Spinal cord (tissue), 10 donors: ENCODE results near the gene PLEKHA1. TPM values are rescaled to one million over a fixed set of nuclear protein-coding genes. Genes with fewer than 3 reads are reported as not detected.

Experiments used
- DNase-seq, 6 donors: peaks; one replicate each; pipeline versions ENCODE4 v3.0.0 to v3.0.0-alpha.2; 2013 to 2015; ENCODE audit warnings: low spot score in 6 of 6, low read depth in 4 of 6
- H3K27ac ChIP-seq: one replicate; pipeline ENCODE4 v1.5.1; 2013; ENCODE audit warnings: low read depth, low read length, control low read depth
- H3K27me3 ChIP-seq: one replicate; pipeline ENCODE4 v1.6.1; 2013; ENCODE audit warnings: low read length; ENCODE audit not compliant: control insufficient read depth, insufficient read depth
- H3K36me3 ChIP-seq: one replicate; pipeline ENCODE4 v1.6.1; 2013; ENCODE audit warnings: low read length; ENCODE audit not compliant: control insufficient read depth, insufficient read depth
- H3K4me1 ChIP-seq: one replicate; pipeline ENCODE4 v1.6.1; 2013; ENCODE audit warnings: low read length; ENCODE audit not compliant: control insufficient read depth, insufficient read depth
- H3K4me3 ChIP-seq: one replicate; pipeline ENCODE4 v1.5.1; 2013; ENCODE audit warnings: low read depth, low read length, control low read depth
- H3K9me3 ChIP-seq: one replicate; pipeline ENCODE4 v1.6.1; 2013; ENCODE audit warnings: low read length; ENCODE audit not compliant: control insufficient read depth, insufficient read depth
- WGBS: methylation state at CpG from one replicate; pipeline ENCODE4 v1.1.5; 2013; ENCODE audit warnings: missing lambda C conversion rate; ENCODE audit not compliant: insufficient coverage; 5-methylcytosine and 5-hydroxymethylcytosine counted together
- polyA plus RNA-seq, 2 donors: library from polyadenylated mRNA; unstranded; fragments of 120-200 nt; gene quantifications; one replicate each; pipeline ENCODE4 v1.2.1, GENCODE V29; 2013; ENCODE audit not compliant: insufficient read length in 2 of 2
- total RNA-seq, 2 donors: library from RNA; depleted of rRNA in 1 of 2; stranded (reverse); fragments of 120-200 nt in 1 of 2; fragments of >200 nt in 1 of 2; gene quantifications; one replicate each; pipeline versions ENCODE4 v1.2.3 to v1.2.4, GENCODE V29; 2013 to 2014
- donor health status: healthy.

The PLEKHA1 gene
- total and polyA plus RNA-seq, 4 donors: 43.4 to 119 (median 107) TPM

DNA sequence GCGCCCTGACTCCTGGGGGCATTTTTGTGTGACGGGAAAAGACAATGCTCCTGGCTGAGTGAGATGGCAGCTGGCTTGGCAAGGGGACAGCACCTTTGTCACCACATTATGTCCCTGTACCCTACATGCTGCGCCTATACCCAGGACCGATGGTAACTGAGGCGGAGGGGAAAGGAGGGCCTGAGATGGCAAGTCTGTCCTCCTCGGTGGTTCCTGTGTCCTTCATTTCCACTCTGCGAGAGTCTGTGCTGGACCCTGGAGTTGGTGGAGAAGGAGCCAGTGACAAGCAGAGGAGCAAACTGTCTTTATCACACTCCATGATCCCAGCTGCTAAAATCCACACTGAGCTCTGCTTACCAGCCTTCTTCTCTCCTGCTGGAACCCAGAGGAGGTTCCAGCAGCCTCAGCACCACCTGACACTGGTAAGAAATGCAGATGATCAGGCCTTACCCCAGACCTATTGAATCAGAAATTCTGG, 80.1 kb downstream of the PLEKHA1 start, which contains the start of gene ARMS2:
TSS of gene ARMS2 (plus strand) at position 51 of the 478 bp plus-strand sequence. CDS start at position 126, 75 bp downstream.
- no peaks in the 10 kb centered on the region for H3K9me3 ChIP-seq
- no peaks in the 10 kb centered on the region for H3K36me3 ChIP-seq
- no peak within 1 kb of the TSS for H3K4me3 ChIP-seq
- WGBS: 85% methylated on average over 4 of the region's 7 CpGs
- peaks cover 14% of the 10 kb centered on the region for H3K27me3 ChIP-seq
- DNase-seq: no peak
- H3K4me1 ChIP-seq: peaks cover 16% of the 10 kb centered on the region
- H3K27ac ChIP-seq: no peak within 1 kb of the TSS

DNA sequence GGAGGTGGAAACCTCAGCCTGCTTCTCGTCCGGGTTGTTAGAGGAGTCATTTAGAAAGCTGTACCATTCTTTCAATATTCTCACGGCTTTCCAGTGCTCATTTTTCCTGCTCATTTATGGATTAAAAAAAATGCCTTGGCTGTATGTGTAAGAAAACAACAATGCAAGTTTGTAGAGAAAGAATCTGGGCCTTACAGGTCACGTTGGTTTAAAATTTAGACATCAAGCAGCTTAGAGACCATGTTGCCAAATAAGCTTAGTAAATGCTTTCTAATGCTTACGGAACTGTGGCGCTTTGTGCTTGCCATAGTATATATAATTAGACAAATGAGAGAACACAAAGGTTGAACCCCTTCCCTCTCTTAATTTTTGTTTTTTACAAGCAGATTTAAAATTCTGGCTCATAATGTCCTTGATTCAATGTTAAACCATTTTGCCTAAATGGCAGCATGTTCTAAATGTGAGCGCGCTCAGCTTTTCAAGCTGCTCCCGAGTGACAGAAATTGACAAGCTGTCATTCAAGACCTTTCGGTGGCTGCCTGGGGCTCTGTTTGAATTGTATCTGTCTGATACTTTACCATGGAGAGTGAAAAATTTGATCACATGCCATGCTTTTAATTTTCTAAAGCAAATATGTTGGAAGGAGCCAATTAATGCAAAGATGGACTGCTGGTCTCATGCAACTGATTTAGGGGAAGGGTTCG, 81.0 kb downstream of the PLEKHA1 start:
- 93% methylated on average over 2 of the region's 11 CpGs for WGBS
- Histone ChIP-seq H3K4me1 (peaks cover 21% of the 10 kb centered on the region), H3K27me3 (peaks cover 18% of the 10 kb centered on the region), H3K4me3 (no peak overlapping the region), H3K9me3 (no peaks in the 10 kb centered on the region), H3K27ac (no peak overlapping the region), H3K36me3 (no peaks in the 10 kb centered on the region)
- peak in 2 of 6 donors; percentile 49 to 61 for DNase-seq

DNA sequence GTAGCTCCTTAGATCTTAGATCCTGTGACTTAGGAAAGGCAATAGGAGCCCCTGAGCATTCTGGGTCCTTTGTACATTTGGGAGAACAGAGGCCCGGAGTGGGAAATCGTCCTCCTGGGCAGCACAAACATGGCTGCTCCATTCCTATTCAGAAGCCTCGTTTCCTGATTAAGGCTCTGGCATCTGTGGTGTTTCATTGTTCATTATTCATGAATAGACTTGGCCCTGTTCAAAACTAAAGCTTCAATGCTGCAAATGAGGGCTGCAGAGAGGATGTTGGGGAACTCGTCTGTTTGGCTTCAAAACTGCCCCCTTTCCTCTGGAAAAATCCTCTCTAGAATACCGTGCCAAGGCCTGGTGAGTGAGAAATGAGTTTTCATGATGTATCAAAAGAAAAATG, 83.4 kb downstream of the PLEKHA1 start:
- peaks cover 18% of the 10 kb centered on the region for H3K27me3 ChIP-seq
- 28% methylated on average over 2 of the region's 5 CpGs for WGBS
- H3K27ac ChIP-seq: no peak overlapping the region
- H3K9me3 ChIP-seq: no peaks in the 10 kb centered on the region
- DNase-seq: peak in 2 of 6 donors; percentile 58 to 64
- H3K4me3 ChIP-seq: no peak overlapping the region
- peaks cover 30% of the 10 kb centered on the region for H3K4me1 ChIP-seq
- no peaks in the 10 kb centered on the region for H3K36me3 ChIP-seq

DNA sequence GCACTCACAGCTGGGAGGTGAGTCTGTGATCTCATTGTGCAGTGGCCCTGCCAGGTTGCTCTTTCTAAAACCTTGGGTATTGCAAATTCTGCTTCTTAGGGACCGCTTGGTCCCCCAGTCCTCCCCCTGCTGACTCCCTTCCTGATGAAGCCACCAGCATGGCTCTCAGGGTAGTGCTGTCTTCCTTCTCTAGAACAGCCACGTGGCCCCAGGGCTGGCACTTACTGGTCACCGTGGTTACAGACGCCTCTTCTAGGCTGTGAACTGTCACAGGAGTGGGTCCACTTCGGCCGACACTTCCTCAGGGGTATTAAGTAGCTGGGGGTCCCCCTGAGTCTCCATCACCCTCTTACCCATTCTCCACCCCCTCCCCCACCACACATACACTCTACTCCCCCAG, 84.2 kb downstream of the PLEKHA1 start:
- H3K4me3 ChIP-seq: no peak overlapping the region
- no peak for DNase-seq
- no peaks in the 10 kb centered on the region for H3K9me3 ChIP-seq
- H3K36me3 ChIP-seq: no peaks in the 10 kb centered on the region
- peaks cover 38% of the 10 kb centered on the region for H3K4me1 ChIP-seq
- WGBS: 61% methylated on average over 2 of the region's 6 CpGs
- peaks cover 18% of the 10 kb centered on the region for H3K27me3 ChIP-seq
- no peak overlapping the region for H3K27ac ChIP-seq

DNA sequence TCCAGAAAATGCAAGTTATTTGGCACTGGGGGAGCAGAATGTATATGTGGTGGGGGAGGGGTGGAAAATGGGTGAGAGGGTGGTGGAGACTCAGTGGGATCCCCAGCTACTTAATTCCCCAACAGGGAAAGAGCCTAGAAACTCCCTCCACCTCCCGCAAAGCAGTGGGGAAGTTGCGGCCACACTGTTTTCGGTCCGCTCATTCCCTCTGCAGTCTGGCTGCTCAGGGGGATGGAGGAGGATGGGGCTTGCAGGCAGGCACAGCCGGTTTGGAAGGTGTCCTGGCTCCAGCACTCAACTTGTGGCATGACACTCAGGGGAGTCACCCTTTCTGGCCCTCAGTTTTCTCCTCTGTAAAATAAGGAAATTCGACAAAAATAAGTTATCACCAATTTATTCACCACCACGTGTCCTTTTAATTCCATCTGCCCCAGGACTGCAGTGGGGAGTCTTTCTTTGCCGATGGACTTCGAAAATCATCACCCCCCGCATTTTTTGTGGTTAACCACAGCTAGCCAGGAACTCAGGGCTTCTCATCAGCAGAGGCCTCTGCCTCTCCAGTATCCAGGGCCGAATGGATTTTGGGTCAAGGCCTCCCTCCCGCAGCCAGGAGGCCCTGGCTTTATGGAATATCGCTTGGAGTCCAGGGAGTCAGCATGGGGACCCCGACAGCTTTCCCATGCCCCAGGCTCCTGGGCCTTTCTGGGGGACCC, 85.2 kb downstream of the PLEKHA1 start:
- Histone ChIP-seq H3K27ac (no peak overlapping the region), H3K27me3 (peaks cover 18% of the 10 kb centered on the region), H3K4me3 (no peak overlapping the region), H3K36me3 (no peaks in the 10 kb centered on the region), H3K4me1 (peaks cover 48% of the 10 kb centered on the region), H3K9me3 (no peaks in the 10 kb centered on the region)
- DNase-seq: no peak
- 71% methylated on average over 11 of the region's 14 CpGs for WGBS

DNA sequence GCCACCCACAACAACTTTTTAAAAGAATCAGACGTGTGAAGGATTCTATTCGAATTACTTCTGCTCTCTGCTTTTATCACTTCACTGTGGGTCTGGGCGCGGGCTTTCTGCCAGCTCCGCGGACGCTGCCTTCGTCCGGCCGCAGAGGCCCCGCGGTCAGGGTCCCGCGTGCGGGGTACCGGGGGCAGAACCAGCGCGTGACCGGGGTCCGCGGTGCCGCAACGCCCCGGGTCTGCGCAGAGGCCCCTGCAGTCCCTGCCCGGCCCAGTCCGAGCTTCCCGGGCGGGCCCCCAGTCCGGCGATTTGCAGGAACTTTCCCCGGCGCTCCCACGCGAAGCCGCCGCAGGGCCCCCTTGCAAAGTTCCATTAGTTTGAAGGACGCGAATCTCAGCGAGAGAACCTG, 86.4 kb downstream of the PLEKHA1 start:
- WGBS: under 1% methylated on average over 40 of the region's 40 CpGs
- Histone ChIP-seq H3K36me3 (peaks cover 2% of the 10 kb centered on the region), H3K27ac (no peak overlapping the region), H3K9me3 (no peaks in the 10 kb centered on the region), H3K27me3 (peaks cover 18% of the 10 kb centered on the region), H3K4me3 (peak overlapping the region; percentile 46), H3K4me1 (peaks cover 51% of the 10 kb centered on the region)
- no peak for DNase-seq

DNA sequence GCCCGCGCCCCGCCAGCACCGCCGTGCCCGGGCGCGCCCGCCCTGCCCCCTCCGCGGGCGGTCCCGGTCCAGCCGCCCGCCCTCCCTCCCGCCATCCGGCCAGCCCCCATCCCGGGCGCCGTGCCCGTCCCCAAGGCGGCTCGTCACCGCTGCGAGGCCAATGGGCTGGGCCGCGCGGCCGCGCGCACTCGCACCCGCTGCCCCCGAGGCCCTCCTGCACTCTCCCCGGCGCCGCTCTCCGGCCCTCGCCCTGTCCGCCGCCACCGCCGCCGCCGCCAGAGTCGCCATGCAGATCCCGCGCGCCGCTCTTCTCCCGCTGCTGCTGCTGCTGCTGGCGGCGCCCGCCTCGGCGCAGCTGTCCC, 86.8 kb downstream of the PLEKHA1 start, which contains the start of gene HTRA1:
TSS of gene HTRA1 (plus strand) at position 187 of the 362 bp plus-strand sequence. CDS start at position 287, 100 bp downstream.
- peaks cover 18% of the 10 kb centered on the region for H3K27me3 ChIP-seq
- peaks cover 52% of the 10 kb centered on the region for H3K4me1 ChIP-seq
- H3K27ac ChIP-seq: peak within 1 kb of the TSS; percentile 69
- H3K9me3 ChIP-seq: no peaks in the 10 kb centered on the region
- H3K4me3 ChIP-seq: peak within 1 kb of the TSS; percentile 62
- peak in 2 of 6 donors; percentile 73 to 87 for DNase-seq
- WGBS: under 1% methylated on average over 53 of the region's 56 CpGs
- H3K36me3 ChIP-seq: peaks cover 3% of the 10 kb centered on the region

DNA sequence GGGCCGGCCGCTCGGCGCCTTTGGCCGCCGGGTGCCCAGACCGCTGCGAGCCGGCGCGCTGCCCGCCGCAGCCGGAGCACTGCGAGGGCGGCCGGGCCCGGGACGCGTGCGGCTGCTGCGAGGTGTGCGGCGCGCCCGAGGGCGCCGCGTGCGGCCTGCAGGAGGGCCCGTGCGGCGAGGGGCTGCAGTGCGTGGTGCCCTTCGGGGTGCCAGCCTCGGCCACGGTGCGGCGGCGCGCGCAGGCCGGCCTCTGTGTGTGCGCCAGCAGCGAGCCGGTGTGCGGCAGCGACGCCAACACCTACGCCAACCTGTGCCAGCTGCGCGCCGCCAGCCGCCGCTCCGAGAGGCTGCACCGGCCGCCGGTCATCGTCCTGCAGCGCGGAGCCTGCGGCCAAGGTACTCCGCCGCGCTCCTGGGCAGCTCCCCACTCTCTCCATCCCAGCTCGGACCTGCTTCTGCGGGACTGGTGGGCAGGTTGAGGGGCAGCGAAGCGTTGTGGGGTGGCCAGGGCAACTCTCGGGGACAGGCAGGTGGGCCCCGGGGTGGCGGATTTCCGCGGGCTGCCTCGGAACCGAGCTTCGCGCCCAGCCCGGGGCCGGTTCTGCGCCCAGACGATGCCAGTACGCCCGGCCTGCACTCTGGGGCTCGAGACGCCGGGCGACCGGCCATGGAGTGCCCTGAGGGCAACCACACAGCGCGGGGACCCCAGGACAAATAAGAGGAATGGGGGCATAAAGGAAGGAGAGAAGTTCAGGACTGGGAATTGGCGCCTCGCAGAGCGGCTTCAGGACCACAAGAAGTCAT, 87.4 kb downstream of the PLEKHA1 start:
- peak in 2 of 6 donors; percentile 43 to 56 for DNase-seq
- H3K9me3 ChIP-seq: no peaks in the 10 kb centered on the region
- peaks cover 18% of the 10 kb centered on the region for H3K27me3 ChIP-seq
- peaks cover 52% of the 10 kb centered on the region for H3K4me1 ChIP-seq
- H3K27ac ChIP-seq: peak overlapping the region; percentile 69
- H3K4me3 ChIP-seq: peak overlapping the region; percentile 62
- H3K36me3 ChIP-seq: peaks cover 3% of the 10 kb centered on the region
- under 1% methylated on average over 95 of the region's 95 CpGs for WGBS
